GM21529 (cell line): ENCODE results near the gene ITGB2.

Experiments used
- ATAC-seq: cut with Tn5 transposase; IDR thresholded peaks from one replicate; pipeline ENCODE4 v1.9.1; 2021; ENCODE audit not compliant: unreplicated experiment

The ITGB2 gene

GRCh38 chr21:44898851-44899767 lies 21.6 kb downstream of the ITGB2 start:
- ATAC-seq = no peak

- ATAC-seq = no peak
Observed at GRCh38 chr21:44898011-44898488, 22.6 kb downstream of the ITGB2 start.

GRCh38 chr21:44897326-44898010 lies 23.2 kb downstream of the ITGB2 start:
- ATAC-seq = no peak

- ATAC-seq = no peak
Observed at GRCh38 chr21:44896561-44897286, 24.0 kb downstream of the ITGB2 start.

GRCh38 chr21:44895859-44896258 lies 24.8 kb downstream of the ITGB2 start:
- ATAC-seq = no peak

- no peak for ATAC-seq
Observed at GRCh38 chr21:44894687-44895302, 25.9 kb downstream of the ITGB2 start.

- no peak for ATAC-seq
Observed at GRCh38 chr21:44893948-44894656, 26.6 kb downstream of the ITGB2 start.

GRCh38 chr21:44893278-44893556 lies 27.5 kb downstream of the ITGB2 start:
- no peak for ATAC-seq

GRCh38 chr21:44892536-44893277 lies 28.0 kb downstream of the ITGB2 start:
- peak; percentile 52 for ATAC-seq

GRCh38 chr21:44892095-44892494 lies 28.6 kb downstream of the ITGB2 start:
- no peak for ATAC-seq

GRCh38 chr21:44891631-44892031 lies 29.1 kb downstream of the ITGB2 start:
- no peak for ATAC-seq

- ATAC-seq = no peak
Observed at GRCh38 chr21:44890961-44891541, 29.6 kb downstream of the ITGB2 start.

GRCh38 chr21:44890338-44890931 lies 30.3 kb downstream of the ITGB2 start:
- no peak for ATAC-seq

GRCh38 chr21:44889625-44890337 lies 30.9 kb downstream of the ITGB2 start:
- ATAC-seq = no peak

- ATAC-seq = no peak
Observed at GRCh38 chr21:44888581-44889550, 31.8 kb downstream of the ITGB2 start.

GRCh38 chr21:44887807-44888580 lies 32.7 kb downstream of the ITGB2 start:
- no peak for ATAC-seq
